ENCODE data around the gene RC3H2. TPM values are rescaled to one million over a fixed set of nuclear protein-coding genes. Genes with fewer than 3 reads are reported as not detected.
A peak's percentile ranks its signal among the peaks of the same experiment; 100 is the strongest.

Gene RC3H2
- total and polyA plus RNA-seq, 10 of the 15 experiments (the other 5 are each of a cell fraction or from before 2014, with no cell fraction given), result 7.2 to 25.5 (median 16.1) TPM

- TF ChIP-seq CTCF (IDR thresholded peaks at IDR 0.05 in 2 of 3, conservative IDR thresholded peaks at IDR 0.05 in 1 of 3; ENCODE audit: control insufficient read depth in 2 of 3, extremely low read depth in 1 of 3, insufficient read depth in 1 of 3, low read depth in 3 of 3, low read length in 3 of 3) (no peak), HDGF (IDR thresholded peaks at IDR 0.05) (no peak), SREBF1 (IDR thresholded peaks at IDR 0.05; ENCODE audit: low read length) (no peak), BCL3 (IDR thresholded peaks at IDR 0.05; ENCODE audit: borderline replicate concordance, insufficient read depth, low read depth, low read length, poor library complexity, severe bottlenecking) (no peak), CHD2 (IDR thresholded peaks at IDR 0.05; ENCODE audit: borderline replicate concordance, low read depth, low read length) (peak; percentile 91; the same call in 1 of the 2 replicates), ZNF592 (IDR thresholded peaks at IDR 0.05) (no peak), KDM1A (IDR thresholded peaks at IDR 0.05; ENCODE audit: borderline replicate concordance) (no peak; the same call in 1 of the 2 replicates), MYB (IDR thresholded peaks at IDR 0.05; ENCODE audit: borderline replicate concordance, low read depth, low read length) (no peak), BRCA1 (IDR thresholded peaks at IDR 0.05; ENCODE audit: low read depth, low read length) (no peak), ZBED1 (IDR thresholded peaks at IDR 0.05; ENCODE audit: borderline replicate concordance) (no peak), TBL1XR1 (IDR thresholded peaks at IDR 0.05; ENCODE audit: low read depth, low read length) (no peak), CBFB (IDR thresholded peaks at IDR 0.05; ENCODE audit: low read depth) (peak; percentile 75; the same call in 1 of the 2 replicates), POU2F2 (IDR thresholded peaks at IDR 0.05; ENCODE audit: borderline replicate concordance, low read depth, low read length) (peak; percentile 9; the same call in 1 of the 3 replicates), EP300 (IDR thresholded peaks at IDR 0.05; ENCODE audit: borderline replicate concordance in 1 of 2, control insufficient read depth in 1 of 2, low read depth in 2 of 2, low read length in 2 of 2) (no peak), KAT2A (conservative IDR thresholded peaks at IDR 0.05; ENCODE audit: control insufficient read depth, low read depth, low read length) (no peak), PML (IDR thresholded peaks at IDR 0.05; ENCODE audit: low read length) (peak; percentile 91), CBX3 (IDR thresholded peaks at IDR 0.05; ENCODE audit: borderline replicate concordance, low read depth) (no peak), CREB1 (IDR thresholded peaks at IDR 0.05; ENCODE audit: low read depth) (no peak; the same call in 1 of the 2 replicates)
- TF ChIP-seq, protein P1, sequence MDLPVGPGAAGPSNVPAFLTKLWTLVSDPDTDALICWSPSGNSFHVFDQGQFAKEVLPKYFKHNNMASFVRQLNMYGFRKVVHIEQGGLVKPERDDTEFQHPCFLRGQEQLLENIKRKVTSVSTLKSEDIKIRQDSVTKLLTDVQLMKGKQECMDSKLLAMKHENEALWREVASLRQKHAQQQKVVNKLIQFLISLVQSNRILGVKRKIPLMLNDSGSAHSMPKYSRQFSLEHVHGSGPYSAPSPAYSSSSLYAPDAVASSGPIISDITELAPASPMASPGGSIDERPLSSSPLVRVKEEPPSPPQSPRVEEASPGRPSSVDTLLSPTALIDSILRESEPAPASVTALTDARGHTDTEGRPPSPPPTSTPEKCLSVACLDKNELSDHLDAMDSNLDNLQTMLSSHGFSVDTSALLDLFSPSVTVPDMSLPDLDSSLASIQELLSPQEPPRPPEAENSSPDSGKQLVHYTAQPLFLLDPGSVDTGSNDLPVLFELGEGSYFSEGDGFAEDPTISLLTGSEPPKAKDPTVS (IDR thresholded peaks at IDR 0.05; ENCODE audit: low read depth, low read length), result no peak
Observed at GRCh38 chr9:122912964-122913673, 8.0 kb upstream of the RC3H2 start, which contains the start of gene ZBTB6 (continued).
